Liver (tissue), 9 donors: Measurements from ENCODE around the gene COL17A1. TPM values are rescaled to one million over a fixed set of nuclear protein-coding genes. Genes with fewer than 3 reads are reported as not detected.
A peak's percentile ranks its signal among the peaks of the same experiment; 100 is the strongest.

Experiments used
- DNase-seq: peaks from one replicate; pipeline ENCODE4 v3.0.0-alpha.2; 2017; ENCODE audit warnings: low spot score
- H3K27ac ChIP-seq, 2 donors: one replicate each; pipeline ENCODE4 v1.7.0; 2013; ENCODE audit warnings: inconsistent platforms in 2 of 2, low read length in 2 of 2, control low read depth in 1 of 2, low read depth in 1 of 2, mild to moderate bottlenecking in 1 of 2
- H3K27me3 ChIP-seq, 4 donors: one replicate each; pipeline versions ENCODE4 v1.6.1 to v1.7.0; 2013; ENCODE audit warnings: low read length in 3 of 4, inconsistent platforms in 1 of 4, mild to moderate bottlenecking in 1 of 4, moderate library complexity in 1 of 4; ENCODE audit not compliant: control insufficient read depth in 4 of 4, insufficient read depth in 4 of 4
- H3K36me3 ChIP-seq, 4 donors: one replicate each; pipeline versions ENCODE4 v1.6.1 to v1.7.0; 2013; ENCODE audit warnings: low read length in 3 of 4, mild to moderate bottlenecking in 3 of 4, low read depth in 1 of 4, moderate library complexity in 1 of 4; ENCODE audit not compliant: control insufficient read depth in 4 of 4, insufficient read depth in 3 of 4
- H3K4me1 ChIP-seq, 4 donors: one replicate each; pipeline versions ENCODE4 v1.6.1 to v1.7.0; 2013; ENCODE audit warnings: low read length in 3 of 4, mild to moderate bottlenecking in 3 of 4, moderate library complexity in 1 of 4; ENCODE audit not compliant: control insufficient read depth in 4 of 4, insufficient read depth in 4 of 4
- H3K4me3 ChIP-seq, 3 donors: one replicate each; pipeline versions ENCODE4 v1.6.1 to v1.7.0; 2013; ENCODE audit warnings: low read length in 3 of 3, control low read depth in 1 of 3, low read depth in 1 of 3, mild to moderate bottlenecking in 1 of 3
- H3K9ac ChIP-seq, 2 donors: one replicate each; pipeline ENCODE4 v1.7.0; 2013; ENCODE audit warnings: low read length in 2 of 2, mild to moderate bottlenecking in 2 of 2, moderate library complexity in 2 of 2, control low read depth in 1 of 2, low read depth in 1 of 2
- H3K9me3 ChIP-seq, 4 donors: one replicate each; pipeline versions ENCODE4 v1.6.1 to v1.7.0; 2013; ENCODE audit warnings: low read length in 3 of 4; ENCODE audit not compliant: control insufficient read depth in 4 of 4
- EGR1 ChIP-seq, 2 donors: IDR thresholded peaks; 2 replicates each; pipeline ENCODE4 v1.6.1; 2016 to 2018; ENCODE audit warnings: antibody characterized with exemption in 2 of 2, low read depth in 2 of 2
- FOXA1 ChIP-seq: IDR thresholded peaks from 2 replicates; pipeline ENCODE4 v1.6.1; 2016; ENCODE audit warnings: antibody characterized with exemption
- FOXA2 ChIP-seq: IDR thresholded peaks from 2 replicates; pipeline ENCODE4 v1.6.1; 2016; ENCODE audit warnings: antibody characterized with exemption
- HNF4A ChIP-seq, 2 donors: conservative IDR thresholded peaks; 2 replicates each; pipeline ENCODE4 v1.6.1; 2016; ENCODE audit warnings: antibody characterized with exemption in 2 of 2, mild to moderate bottlenecking in 2 of 2
- HNF4G ChIP-seq: IDR thresholded peaks from 2 replicates; pipeline ENCODE4 v1.6.1; 2016; ENCODE audit warnings: antibody characterized with exemption
- NR2F2 ChIP-seq: IDR thresholded peaks from 2 replicates; pipeline ENCODE4 v1.6.1; 2016; ENCODE audit warnings: antibody characterized with exemption
- RAD21 ChIP-seq, 2 donors: IDR thresholded peaks; 2 replicates each; pipeline ENCODE4 v1.6.1; 2016; ENCODE audit warnings: antibody characterized with exemption in 2 of 2, mild to moderate bottlenecking in 2 of 2
- RXRA ChIP-seq, 2 donors: IDR thresholded peaks; 2 replicates each; pipeline ENCODE4 v1.6.1; 2017 to 2018; ENCODE audit warnings: antibody characterized with exemption in 2 of 2, mild to moderate bottlenecking in 1 of 2
- SP1 ChIP-seq: IDR thresholded peaks from 2 replicates; pipeline ENCODE4 v1.6.1; 2018; ENCODE audit warnings: antibody characterized with exemption, mild to moderate bottlenecking
- TAF1 ChIP-seq: conservative IDR thresholded peaks from 2 replicates; pipeline ENCODE4 v1.6.1; 2016; ENCODE audit warnings: antibody characterized with exemption, mild to moderate bottlenecking
- YY1 ChIP-seq: IDR thresholded peaks from 2 replicates; pipeline ENCODE4 v1.6.1; 2016; ENCODE audit warnings: antibody characterized with exemption, mild to moderate bottlenecking
- ZBTB33 ChIP-seq: IDR thresholded peaks from 2 replicates; pipeline ENCODE4 v1.6.1; 2016; ENCODE audit warnings: antibody characterized with exemption
- WGBS: extraction: QIAGEN DNeasy Blood & Tissue Kit; methylation state at CpG from one replicate; pipeline ENCODE4 v1.1.7; 2013; 5-methylcytosine and 5-hydroxymethylcytosine counted together
- polyA plus RNA-seq, 2 donors: library from polyadenylated mRNA; stranded (reverse) in 1 of 2; unstranded in 1 of 2; fragments of 200-250 nt in 1 of 2; fragments of >200 nt in 1 of 2; fragmentation: Nextera tagmentation in 1 of 2; extraction: Ambion mirVana in 1 of 2; gene quantifications; one replicate each; pipeline versions ENCODE4 v1.2.1 to v1.2.3, GENCODE V29; 2013 to 2015
- total RNA-seq, 2 donors: library from RNA; depleted of rRNA; stranded (reverse); fragments of >200 nt; gene quantifications; one replicate each; pipeline ENCODE4 v1.2.3, GENCODE V29; 2014
- TF ChIP-seq, protein P1 (sequence below): IDR thresholded peaks from 2 replicates; pipeline ENCODE4 v1.6.1; 2016; ENCODE audit warnings: antibody characterized with exemption
- TF ChIP-seq, protein P2 (sequence below): IDR thresholded peaks from 2 replicates; pipeline ENCODE4 v1.6.1; 2016; ENCODE audit warnings: antibody characterized with exemption
- TF ChIP-seq, protein P3 (sequence below): fragments of 150-350 bp; IDR thresholded peaks from 2 replicates; pipeline ENCODE4 v1.5.1; 2017; ENCODE audit warnings: improper control_type of control experiment, low read depth, low read length; ENCODE audit not compliant: missing input control
- donor health status: healthy.
- donor health status: healthy.
- donor health status: healthy.
- donor health status: healthy.
- donor health status: healthy.

Gene COL17A1
- total and polyA plus RNA-seq, 4 donors, result 0.05 to 1.7 TPM; not detected in 2

DNA sequence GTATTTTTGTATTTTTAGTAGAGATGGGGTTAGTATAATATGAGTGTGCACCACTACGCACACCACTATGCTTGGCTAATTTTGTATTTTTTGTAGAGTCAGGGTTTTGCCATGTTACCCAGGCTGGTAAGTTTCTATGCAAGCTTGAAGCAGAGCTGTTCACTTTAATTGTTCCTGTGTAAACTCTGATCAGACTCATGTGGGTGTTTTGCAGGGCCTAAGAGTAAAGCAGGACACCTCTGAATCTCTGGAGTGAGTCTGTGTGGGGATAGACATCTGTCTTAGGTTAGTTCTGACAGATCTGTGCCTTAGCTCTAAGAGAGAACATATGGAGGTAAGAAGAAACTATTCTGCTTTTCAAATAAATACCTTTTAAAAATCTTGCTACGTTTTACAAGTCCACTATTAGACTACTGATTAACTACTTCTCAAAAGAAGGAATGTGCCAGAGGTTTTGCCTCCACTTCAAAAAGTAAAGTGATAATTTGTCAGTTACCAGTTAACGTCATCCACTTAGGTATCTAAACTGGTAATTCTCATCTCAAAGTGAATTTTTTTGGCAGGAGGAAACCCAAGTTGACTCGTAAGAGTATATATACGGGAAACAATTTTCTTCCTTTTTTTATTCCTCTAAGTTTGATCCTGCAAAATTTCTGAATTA is 1.1 kb downstream of the COL17A1 start:
- no peak for TF ChIP-seq RXRA (IDR thresholded peaks at IDR 0.05)
- TF ChIP-seq, protein P1, sequence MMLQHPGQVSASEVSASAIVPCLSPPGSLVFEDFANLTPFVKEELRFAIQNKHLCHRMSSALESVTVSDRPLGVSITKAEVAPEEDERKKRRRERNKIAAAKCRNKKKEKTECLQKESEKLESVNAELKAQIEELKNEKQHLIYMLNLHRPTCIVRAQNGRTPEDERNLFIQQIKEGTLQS, result no peak
- TF ChIP-seq HNF4G, result no peak
- no peak for TF ChIP-seq FOXA1
- no peak for TF ChIP-seq ZBTB33
- no peak for TF ChIP-seq HNF4A (conservative IDR thresholded peaks at IDR 0.05)
- WGBS, result 86% methylated on average over 5 of the region's 5 CpGs
- H3K9me3 ChIP-seq, result no peaks in the 10 kb centered on the region
- no peaks in the 10 kb centered on the region for H3K27me3 ChIP-seq
- H3K4me1 ChIP-seq, result no peaks in the 10 kb centered on the region
- no peak overlapping the region for H3K4me3 ChIP-seq
- no peak overlapping the region for H3K27ac ChIP-seq
- no peaks in the 10 kb centered on the region for H3K36me3 ChIP-seq
- H3K9ac ChIP-seq, result no peak overlapping the region
- DNase-seq, result no peak

GRCh38 chr10:104081998-104082397 is 3.7 kb downstream of the COL17A1 start:
- Histone ChIP-seq H3K4me1 (no peaks in the 10 kb centered on the region), H3K27me3 (no peaks in the 10 kb centered on the region), H3K4me3 (no peak overlapping the region), H3K9ac (no peak overlapping the region), H3K27ac (no peak overlapping the region), H3K9me3 (no peaks in the 10 kb centered on the region), H3K36me3 (no peaks in the 10 kb centered on the region)
- 92% methylated on average over 5 of the region's 5 CpGs for WGBS
- no peak for DNase-seq
- TF ChIP-seq, protein P1, result no peak
- TF ChIP-seq YY1 (no peak), RXRA (IDR thresholded peaks at IDR 0.05) (no peak), TAF1 (no peak), HNF4A (conservative IDR thresholded peaks at IDR 0.05) (no peak), HNF4G (no peak), FOXA1 (no peak), NR2F2 (no peak), ZBTB33 (no peak), SP1 (no peak), EGR1 (IDR thresholded peaks at IDR 0.05; ENCODE audit: low read depth in 2 of 2) (no peak), RAD21 (IDR thresholded peaks at IDR 0.05) (no peak), FOXA2 (no peak)
- TF ChIP-seq, protein P2, sequence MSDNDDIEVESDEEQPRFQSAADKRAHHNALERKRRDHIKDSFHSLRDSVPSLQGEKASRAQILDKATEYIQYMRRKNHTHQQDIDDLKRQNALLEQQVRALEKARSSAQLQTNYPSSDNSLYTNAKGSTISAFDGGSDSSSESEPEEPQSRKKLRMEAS, result no peak

DNA sequence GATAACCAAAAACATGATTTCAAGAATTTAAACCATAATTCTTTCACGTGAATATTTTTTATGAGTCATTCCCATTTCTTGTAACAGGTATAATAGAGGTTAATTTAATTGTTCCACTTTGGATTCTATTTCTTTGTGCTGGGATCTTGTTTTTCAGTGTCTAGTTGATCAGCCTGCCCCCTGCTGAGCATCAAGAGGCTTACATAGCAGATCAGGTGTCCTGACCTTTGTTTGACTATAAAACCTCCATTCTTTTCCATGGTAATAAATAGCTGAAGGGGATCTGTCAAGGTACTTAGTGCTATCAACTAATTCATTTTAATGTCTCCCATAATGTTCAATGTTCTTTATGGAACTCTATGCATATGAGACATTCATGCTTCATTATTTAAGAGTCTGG is 4.9 kb downstream of the COL17A1 start:
- Histone ChIP-seq H3K27ac (no peak overlapping the region), H3K4me1 (no peaks in the 10 kb centered on the region), H3K4me3 (no peak overlapping the region), H3K9ac (no peak overlapping the region), H3K27me3 (no peaks in the 10 kb centered on the region), H3K9me3 (no peaks in the 10 kb centered on the region), H3K36me3 (no peaks in the 10 kb centered on the region)
- no peak for DNase-seq
- TF ChIP-seq ZBTB33 (no peak), RXRA (IDR thresholded peaks at IDR 0.05) (no peak), RAD21 (IDR thresholded peaks at IDR 0.05) (peak; percentile 55 to 75)
- TF ChIP-seq, protein P3, sequence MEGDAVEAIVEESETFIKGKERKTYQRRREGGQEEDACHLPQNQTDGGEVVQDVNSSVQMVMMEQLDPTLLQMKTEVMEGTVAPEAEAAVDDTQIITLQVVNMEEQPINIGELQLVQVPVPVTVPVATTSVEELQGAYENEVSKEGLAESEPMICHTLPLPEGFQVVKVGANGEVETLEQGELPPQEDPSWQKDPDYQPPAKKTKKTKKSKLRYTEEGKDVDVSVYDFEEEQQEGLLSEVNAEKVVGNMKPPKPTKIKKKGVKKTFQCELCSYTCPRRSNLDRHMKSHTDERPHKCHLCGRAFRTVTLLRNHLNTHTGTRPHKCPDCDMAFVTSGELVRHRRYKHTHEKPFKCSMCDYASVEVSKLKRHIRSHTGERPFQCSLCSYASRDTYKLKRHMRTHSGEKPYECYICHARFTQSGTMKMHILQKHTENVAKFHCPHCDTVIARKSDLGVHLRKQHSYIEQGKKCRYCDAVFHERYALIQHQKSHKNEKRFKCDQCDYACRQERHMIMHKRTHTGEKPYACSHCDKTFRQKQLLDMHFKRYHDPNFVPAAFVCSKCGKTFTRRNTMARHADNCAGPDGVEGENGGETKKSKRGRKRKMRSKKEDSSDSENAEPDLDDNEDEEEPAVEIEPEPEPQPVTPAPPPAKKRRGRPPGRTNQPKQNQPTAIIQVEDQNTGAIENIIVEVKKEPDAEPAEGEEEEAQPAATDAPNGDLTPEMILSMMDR, result peak; percentile 30
- WGBS, result 32% methylated on average over 1 of the region's 1 CpG
